WTC11 (cell line): ENCODE results near the gene COL5A1. TPM values are rescaled to one million over a fixed set of nuclear protein-coding genes. Genes with fewer than 3 reads are reported as not detected.

Source experiments
- ATAC-seq: fragments of 200-7000 bp; cut with Tn5 transposase; 2 replicates; pipeline ENCODE4 v1.10.0; 2021; ENCODE audit warnings: mild to moderate bottlenecking, moderate library complexity
- CTCF ChIA-PET: fragments of 300-600 bp; sonication (Branson Sonifier 250); formaldehyde crosslinking; loops from one replicate; lab custom pipeline; 2021; ENCODE audit warnings: antibody characterized with exemption; lab: Charles Lee
- POLR2A ChIA-PET: fragments of 350-600 bp; sonication (Branson Sonifier 250); formaldehyde crosslinking; loops from one replicate; lab custom pipeline; 2021; ENCODE audit warnings: antibody characterized with exemption; lab: Charles Lee
- DNase-seq: peaks from one replicate; pipeline ENCODE4 v3.0.0; 2021; ENCODE audit warnings: low spot score
- H3K27ac Mint-ChIP-seq: 2 replicates; pipeline ENCODE4 v1.8.0; 2021; ENCODE audit warnings: mixed read lengths
- H3K27me3 Mint-ChIP-seq: 2 replicates; pipeline ENCODE4 v1.8.0; 2021; ENCODE audit warnings: low read depth, mild to moderate bottlenecking, moderate library complexity, mixed read lengths
- H3K36me3 Mint-ChIP-seq: 2 replicates; pipeline ENCODE4 v1.8.0; 2021; ENCODE audit warnings: mixed read lengths
- H3K4me1 Mint-ChIP-seq: 2 replicates; pipeline ENCODE4 v1.8.0; 2022; ENCODE audit warnings: mixed read lengths
- H3K4me3 Mint-ChIP-seq: 2 replicates; pipeline ENCODE4 v1.8.0; 2021; ENCODE audit warnings: mild to moderate bottlenecking, moderate library complexity, mixed read lengths
- H3K9me3 Mint-ChIP-seq: 2 replicates; pipeline ENCODE4 v1.8.0; 2021; ENCODE audit warnings: mixed read lengths
- CDX4 ChIP-seq: fragments of 250-450 bp; sonication (Bioruptor Pico); IDR thresholded peaks from 2 replicates; pipeline ENCODE4 v1.9.0; 2021; ENCODE audit warnings: moderate library complexity, mild to moderate bottlenecking, inconsistent platforms, borderline replicate concordance
- CREM ChIP-seq: sonication (generic); formaldehyde crosslinking; IDR thresholded peaks from 2 replicates; pipeline ENCODE4 v1.8.1; 2022; ENCODE audit warnings: mild to moderate bottlenecking, missing genetic modification reagents, moderate library complexity
- ESRRA ChIP-seq: sonication (generic); formaldehyde crosslinking; IDR thresholded peaks from 2 replicates; pipeline ENCODE4 v1.8.1; 2022; ENCODE audit warnings: mild to moderate bottlenecking, missing genetic modification reagents, borderline replicate concordance
- FOXJ3 ChIP-seq: sonication (generic); formaldehyde crosslinking; IDR thresholded peaks from 2 replicates; pipeline ENCODE4 v1.9.0; 2021; ENCODE audit warnings: missing genetic modification reagents, mild to moderate bottlenecking, borderline replicate concordance
- GRHL2 ChIP-seq: fragments of 250-450 bp; sonication (Bioruptor Pico); IDR thresholded peaks from 2 replicates; pipeline ENCODE4 v1.8.0; 2022; ENCODE audit warnings: mild to moderate bottlenecking, moderate library complexity; ENCODE audit not compliant: insufficient replicate concordance, severe bottlenecking
- GTF2I ChIP-seq: fragments of 250-450 bp; sonication (Bioruptor Pico); conservative IDR thresholded peaks from 2 replicates; pipeline ENCODE4 v1.4.0; 2021; ENCODE audit warnings: mild to moderate bottlenecking
- MLX ChIP-seq: sonication (generic); formaldehyde crosslinking; IDR thresholded peaks from 2 replicates; pipeline ENCODE4 v1.8.1; 2023; ENCODE audit warnings: mild to moderate bottlenecking, missing genetic modification reagents, moderate library complexity
- NFATC4 ChIP-seq: fragments of 250-450 bp; sonication (Bioruptor Pico); IDR thresholded peaks from 2 replicates; pipeline ENCODE4 v1.9.0; 2021; ENCODE audit warnings: mild to moderate bottlenecking
- NFE2L1 ChIP-seq: sonication (generic); formaldehyde crosslinking; IDR thresholded peaks from 2 replicates; pipeline ENCODE4 v1.8.1; 2023; ENCODE audit warnings: missing genetic modification reagents
- NR2C2 ChIP-seq: sonication (generic); formaldehyde crosslinking; IDR thresholded peaks from 2 replicates; pipeline ENCODE4 v1.8.0; 2022; ENCODE audit warnings: mild to moderate bottlenecking, missing genetic modification reagents
- OVOL2 ChIP-seq: fragments of 250-450 bp; sonication (Bioruptor Pico); IDR thresholded peaks from 2 replicates; pipeline ENCODE4 v1.9.0; 2021; ENCODE audit warnings: mild to moderate bottlenecking, borderline replicate concordance
- TP53 ChIP-seq: sonication (generic); formaldehyde crosslinking; IDR thresholded peaks from 2 replicates; pipeline ENCODE4 v1.8.1; 2023; ENCODE audit warnings: mild to moderate bottlenecking, missing genetic modification reagents
- ZMAT4 ChIP-seq: fragments of 250-450 bp; sonication (Bioruptor Pico); IDR thresholded peaks from 2 replicates; pipeline ENCODE4 v1.9.0; 2021; ENCODE audit warnings: mild to moderate bottlenecking
- ZNF121 ChIP-seq: sonication (generic); formaldehyde crosslinking; IDR thresholded peaks from 2 replicates; pipeline ENCODE4 v1.8.0; 2023; ENCODE audit warnings: missing genetic modification reagents
- total RNA-seq: library from RNA; stranded (reverse); gene quantifications from 3 replicates; pipeline ENCODE4 v1.2.3, GENCODE V29; 2021
- TF ChIP-seq, protein P1 (sequence below): sonication (generic); formaldehyde crosslinking; IDR thresholded peaks from 2 replicates; pipeline ENCODE4 v1.8.1; 2023; ENCODE audit warnings: mild to moderate bottlenecking, moderate library complexity, missing genetic modification reagents
- TF ChIP-seq, protein P2 (sequence below): sonication (generic); formaldehyde crosslinking; IDR thresholded peaks from 2 replicates; pipeline ENCODE4 v1.8.0; 2023; ENCODE audit warnings: missing genetic modification reagents
- TF ChIP-seq, protein P3 (sequence below): sonication (generic); formaldehyde crosslinking; IDR thresholded peaks from 2 replicates; pipeline ENCODE4 v1.8.1; 2022; ENCODE audit warnings: mild to moderate bottlenecking, moderate library complexity, missing genetic modification reagents
- TF ChIP-seq, protein P4 (sequence below): sonication (generic); formaldehyde crosslinking; IDR thresholded peaks from 2 replicates; pipeline ENCODE4 v1.8.1; 2022; ENCODE audit warnings: mild to moderate bottlenecking, missing genetic modification reagents, moderate library complexity, borderline replicate concordance
- TF ChIP-seq, protein P5 (sequence below): sonication (generic); formaldehyde crosslinking; IDR thresholded peaks from 2 replicates; pipeline ENCODE4 v1.8.1; 2023; ENCODE audit warnings: mild to moderate bottlenecking, missing genetic modification reagents, moderate library complexity
- TF ChIP-seq, protein P6 (sequence below): fragments of 250-450 bp; sonication (Bioruptor Pico); IDR thresholded peaks from 2 replicates; pipeline ENCODE4 v2.1.2; 2022; ENCODE audit warnings: mild to moderate bottlenecking, moderate library complexity
- TF ChIP-seq, protein P7 (sequence below): sonication (generic); formaldehyde crosslinking; IDR thresholded peaks from 2 replicates; pipeline ENCODE4 v1.8.0; 2022; ENCODE audit warnings: missing genetic modification reagents

Gene COL5A1
- total RNA-seq, 1 experiment from 2014 or later, result 13.5 TPM

- TF ChIP-seq, protein P1, sequence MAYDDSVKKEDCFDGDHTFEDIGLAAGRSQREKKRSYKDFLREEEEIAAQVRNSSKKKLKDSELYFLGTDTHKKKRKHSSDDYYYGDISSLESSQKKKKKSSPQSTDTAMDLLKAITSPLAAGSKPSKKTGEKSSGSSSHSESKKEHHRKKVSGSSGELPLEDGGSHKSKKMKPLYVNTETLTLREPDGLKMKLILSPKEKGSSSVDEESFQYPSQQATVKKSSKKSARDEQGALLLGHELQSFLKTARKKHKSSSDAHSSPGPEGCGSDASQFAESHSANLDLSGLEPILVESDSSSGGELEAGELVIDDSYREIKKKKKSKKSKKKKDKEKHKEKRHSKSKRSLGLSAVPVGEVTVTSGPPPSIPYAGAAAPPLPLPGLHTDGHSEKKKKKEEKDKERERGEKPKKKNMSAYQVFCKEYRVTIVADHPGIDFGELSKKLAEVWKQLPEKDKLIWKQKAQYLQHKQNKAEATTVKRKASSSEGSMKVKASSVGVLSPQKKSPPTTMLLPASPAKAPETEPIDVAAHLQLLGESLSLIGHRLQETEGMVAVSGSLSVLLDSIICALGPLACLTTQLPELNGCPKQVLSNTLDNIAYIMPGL (CRISPR knock-in tag), result no peak
These were observed 130.7 kb downstream of the COL5A1 start (continued) for GRCh38 chr9:134772331-134772730.

- CTCF ChIA-PET, result interaction anchor here (1.1 to 2.4 kb wide), 2 partner anchors 65 to 209 kb away, joined by 4 to 9 read pairs; no protein-coding TSS in a partner anchor
- H3K27me3 Mint-ChIP-seq, result no peaks in the 10 kb centered on the region
- no peaks in the 10 kb centered on the region for H3K4me1 Mint-ChIP-seq
- H3K27ac Mint-ChIP-seq, result no peak overlapping the region
- ATAC-seq, result no peak
- no peak for DNase-seq
- no peak overlapping the region for H3K4me3 Mint-ChIP-seq
- TF ChIP-seq, protein P2, sequence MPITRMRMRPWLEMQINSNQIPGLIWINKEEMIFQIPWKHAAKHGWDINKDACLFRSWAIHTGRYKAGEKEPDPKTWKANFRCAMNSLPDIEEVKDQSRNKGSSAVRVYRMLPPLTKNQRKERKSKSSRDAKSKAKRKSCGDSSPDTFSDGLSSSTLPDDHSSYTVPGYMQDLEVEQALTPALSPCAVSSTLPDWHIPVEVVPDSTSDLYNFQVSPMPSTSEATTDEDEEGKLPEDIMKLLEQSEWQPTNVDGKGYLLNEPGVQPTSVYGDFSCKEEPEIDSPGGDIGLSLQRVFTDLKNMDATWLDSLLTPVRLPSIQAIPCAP (CRISPR knock-in tag), result no peak
- no peak for TF ChIP-seq GTF2I (CRISPR knock-in tag)
- TF ChIP-seq CDX4, result no peak
- TF ChIP-seq, protein P3, sequence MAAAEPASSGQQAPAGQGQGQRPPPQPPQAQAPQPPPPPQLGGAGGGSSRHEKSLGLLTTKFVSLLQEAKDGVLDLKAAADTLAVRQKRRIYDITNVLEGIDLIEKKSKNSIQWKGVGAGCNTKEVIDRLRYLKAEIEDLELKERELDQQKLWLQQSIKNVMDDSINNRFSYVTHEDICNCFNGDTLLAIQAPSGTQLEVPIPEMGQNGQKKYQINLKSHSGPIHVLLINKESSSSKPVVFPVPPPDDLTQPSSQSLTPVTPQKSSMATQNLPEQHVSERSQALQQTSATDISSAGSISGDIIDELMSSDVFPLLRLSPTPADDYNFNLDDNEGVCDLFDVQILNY (CRISPR knock-in tag), result no peak
- TF ChIP-seq GRHL2 (CRISPR knock-in tag), result no peak
- TF ChIP-seq, all 79 proteins: peak for 0
- no peaks in the 10 kb centered on the region for H3K36me3 Mint-ChIP-seq
- H3K9me3 Mint-ChIP-seq, result no peaks in the 10 kb centered on the region
- POLR2A ChIA-PET, result no interaction called here
These were observed 132.2 kb downstream of the COL5A1 start for GRCh38 chr9:134773842-134774241.

GRCh38 chr9:134774410-134774809 lies 132.8 kb downstream of the COL5A1 start:
- DNase-seq (no peak), ATAC-seq (no peak)
- H3K36me3 Mint-ChIP-seq, result no peaks in the 10 kb centered on the region
- no peaks in the 10 kb centered on the region for H3K9me3 Mint-ChIP-seq
- H3K4me3 Mint-ChIP-seq, result no peak overlapping the region
- POLR2A ChIA-PET, result no interaction called here
- H3K27me3 Mint-ChIP-seq, result no peaks in the 10 kb centered on the region
- no peak overlapping the region for H3K27ac Mint-ChIP-seq
- H3K4me1 Mint-ChIP-seq, result no peaks in the 10 kb centered on the region
- CTCF ChIA-PET, result interaction anchor here (1.1 to 2.4 kb wide), 2 partner anchors 65 to 208 kb away, joined by 4 to 9 read pairs; no protein-coding TSS in a partner anchor
- TF ChIP-seq, protein P4, sequence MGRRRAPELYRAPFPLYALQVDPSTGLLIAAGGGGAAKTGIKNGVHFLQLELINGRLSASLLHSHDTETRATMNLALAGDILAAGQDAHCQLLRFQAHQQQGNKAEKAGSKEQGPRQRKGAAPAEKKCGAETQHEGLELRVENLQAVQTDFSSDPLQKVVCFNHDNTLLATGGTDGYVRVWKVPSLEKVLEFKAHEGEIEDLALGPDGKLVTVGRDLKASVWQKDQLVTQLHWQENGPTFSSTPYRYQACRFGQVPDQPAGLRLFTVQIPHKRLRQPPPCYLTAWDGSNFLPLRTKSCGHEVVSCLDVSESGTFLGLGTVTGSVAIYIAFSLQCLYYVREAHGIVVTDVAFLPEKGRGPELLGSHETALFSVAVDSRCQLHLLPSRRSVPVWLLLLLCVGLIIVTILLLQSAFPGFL (CRISPR knock-in tag), result no peak
- TF ChIP-seq, protein P5, sequence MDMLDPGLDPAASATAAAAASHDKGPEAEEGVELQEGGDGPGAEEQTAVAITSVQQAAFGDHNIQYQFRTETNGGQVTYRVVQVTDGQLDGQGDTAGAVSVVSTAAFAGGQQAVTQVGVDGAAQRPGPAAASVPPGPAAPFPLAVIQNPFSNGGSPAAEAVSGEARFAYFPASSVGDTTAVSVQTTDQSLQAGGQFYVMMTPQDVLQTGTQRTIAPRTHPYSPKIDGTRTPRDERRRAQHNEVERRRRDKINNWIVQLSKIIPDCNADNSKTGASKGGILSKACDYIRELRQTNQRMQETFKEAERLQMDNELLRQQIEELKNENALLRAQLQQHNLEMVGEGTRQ (CRISPR knock-in tag), result no peak
- TF ChIP-seq ZNF121 (CRISPR knock-in tag) (no peak), OVOL2 (CRISPR knock-in tag) (no peak), FOXJ3 (CRISPR knock-in tag) (no peak), NFATC4 (no peak), CREM (no peak), TP53 (CRISPR knock-in tag) (no peak), MLX (CRISPR knock-in tag) (no peak), GRHL2 (CRISPR knock-in tag) (no peak), ZMAT4 (CRISPR knock-in tag) (no peak), NFE2L1 (CRISPR knock-in tag) (no peak), ESRRA (CRISPR knock-in tag) (no peak), NR2C2 (CRISPR knock-in tag) (no peak)
- TF ChIP-seq, protein P6, sequence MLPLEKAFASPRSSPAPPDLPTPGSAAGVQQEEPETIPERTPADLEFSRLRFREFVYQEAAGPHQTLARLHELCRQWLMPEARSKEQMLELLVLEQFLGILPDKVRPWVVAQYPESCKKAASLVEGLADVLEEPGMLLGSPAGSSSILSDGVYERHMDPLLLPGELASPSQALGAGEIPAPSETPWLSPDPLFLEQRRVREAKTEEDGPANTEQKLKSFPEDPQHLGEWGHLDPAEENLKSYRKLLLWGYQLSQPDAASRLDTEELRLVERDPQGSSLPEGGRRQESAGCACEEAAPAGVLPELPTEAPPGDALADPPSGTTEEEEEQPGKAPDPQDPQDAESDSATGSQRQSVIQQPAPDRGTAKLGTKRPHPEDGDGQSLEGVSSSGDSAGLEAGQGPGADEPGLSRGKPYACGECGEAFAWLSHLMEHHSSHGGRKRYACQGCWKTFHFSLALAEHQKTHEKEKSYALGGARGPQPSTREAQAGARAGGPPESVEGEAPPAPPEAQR, result no peak
- TF ChIP-seq, protein P7, sequence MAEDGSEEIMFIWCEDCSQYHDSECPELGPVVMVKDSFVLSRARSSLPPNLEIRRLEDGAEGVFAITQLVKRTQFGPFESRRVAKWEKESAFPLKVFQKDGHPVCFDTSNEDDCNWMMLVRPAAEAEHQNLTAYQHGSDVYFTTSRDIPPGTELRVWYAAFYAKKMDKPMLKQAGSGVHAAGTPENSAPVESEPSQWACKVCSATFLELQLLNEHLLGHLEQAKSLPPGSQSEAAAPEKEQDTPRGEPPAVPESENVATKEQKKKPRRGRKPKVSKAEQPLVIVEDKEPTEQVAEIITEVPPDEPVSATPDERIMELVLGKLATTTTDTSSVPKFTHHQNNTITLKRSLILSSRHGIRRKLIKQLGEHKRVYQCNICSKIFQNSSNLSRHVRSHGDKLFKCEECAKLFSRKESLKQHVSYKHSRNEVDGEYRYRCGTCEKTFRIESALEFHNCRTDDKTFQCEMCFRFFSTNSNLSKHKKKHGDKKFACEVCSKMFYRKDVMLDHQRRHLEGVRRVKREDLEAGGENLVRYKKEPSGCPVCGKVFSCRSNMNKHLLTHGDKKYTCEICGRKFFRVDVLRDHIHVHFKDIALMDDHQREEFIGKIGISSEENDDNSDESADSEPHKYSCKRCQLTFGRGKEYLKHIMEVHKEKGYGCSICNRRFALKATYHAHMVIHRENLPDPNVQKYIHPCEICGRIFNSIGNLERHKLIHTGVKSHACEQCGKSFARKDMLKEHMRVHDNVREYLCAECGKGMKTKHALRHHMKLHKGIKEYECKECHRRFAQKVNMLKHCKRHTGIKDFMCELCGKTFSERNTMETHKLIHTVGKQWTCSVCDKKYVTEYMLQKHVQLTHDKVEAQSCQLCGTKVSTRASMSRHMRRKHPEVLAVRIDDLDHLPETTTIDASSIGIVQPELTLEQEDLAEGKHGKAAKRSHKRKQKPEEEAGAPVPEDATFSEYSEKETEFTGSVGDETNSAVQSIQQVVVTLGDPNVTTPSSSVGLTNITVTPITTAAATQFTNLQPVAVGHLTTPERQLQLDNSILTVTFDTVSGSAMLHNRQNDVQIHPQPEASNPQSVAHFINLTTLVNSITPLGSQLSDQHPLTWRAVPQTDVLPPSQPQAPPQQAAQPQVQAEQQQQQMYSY (CRISPR knock-in tag), result no peak
